NCI-H2227 (cell line): Measurements from ENCODE around the gene SDS.
A peak's percentile ranks its signal among the peaks of the same experiment; 100 is the strongest.

Experiments
- DNase-seq: peaks from one replicate; lab custom pipeline; 2025; ENCODE audit not compliant: unreplicated experiment; lab: John Stamatoyannopoulos, UW

The SDS gene

DNA sequence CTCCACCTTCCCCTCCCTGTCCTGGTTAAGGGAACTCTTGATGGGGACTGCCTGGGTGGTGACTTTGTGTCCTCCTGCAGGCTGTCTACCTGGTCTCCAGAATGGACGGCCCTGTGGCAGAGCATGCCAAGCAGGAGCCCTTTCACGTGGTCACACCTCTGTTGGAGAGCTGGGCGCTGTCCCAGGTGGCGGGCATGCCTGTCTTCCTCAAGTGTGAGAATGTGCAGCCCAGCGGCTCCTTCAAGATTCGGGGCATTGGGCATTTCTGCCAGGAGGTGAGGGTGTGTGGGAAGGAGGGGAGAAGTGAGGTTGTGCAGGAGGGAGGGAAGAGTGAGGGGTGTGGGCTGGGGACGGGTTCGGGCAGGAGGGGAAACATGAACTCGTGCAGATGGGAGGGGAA, 24.2 kb upstream of the SDS start:
- no peak for DNase-seq

DNA sequence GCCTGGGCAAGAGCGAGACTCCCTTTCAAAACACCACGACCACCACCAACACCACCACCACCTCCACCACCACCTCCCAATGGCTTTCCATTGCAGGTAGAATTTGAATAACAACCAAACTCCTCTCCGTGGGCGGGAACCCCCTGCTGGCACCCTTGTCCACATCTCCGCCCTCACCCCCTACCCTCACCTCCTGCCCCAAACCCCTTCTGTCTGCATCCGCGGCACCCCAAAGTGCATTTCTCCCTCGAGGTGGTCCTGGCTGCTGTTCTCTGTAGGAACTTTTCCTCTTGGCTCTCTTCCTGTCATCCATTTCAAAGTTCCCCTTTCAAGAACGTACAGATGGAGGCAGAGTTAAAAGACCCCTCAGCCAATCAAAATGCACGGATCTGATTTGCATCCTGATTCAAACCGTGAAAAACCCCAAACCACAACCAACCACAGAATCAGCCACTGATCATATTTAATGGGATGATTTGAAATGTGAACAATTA, 22.3 kb upstream of the SDS start:
- DNase-seq, result no peak

DNA sequence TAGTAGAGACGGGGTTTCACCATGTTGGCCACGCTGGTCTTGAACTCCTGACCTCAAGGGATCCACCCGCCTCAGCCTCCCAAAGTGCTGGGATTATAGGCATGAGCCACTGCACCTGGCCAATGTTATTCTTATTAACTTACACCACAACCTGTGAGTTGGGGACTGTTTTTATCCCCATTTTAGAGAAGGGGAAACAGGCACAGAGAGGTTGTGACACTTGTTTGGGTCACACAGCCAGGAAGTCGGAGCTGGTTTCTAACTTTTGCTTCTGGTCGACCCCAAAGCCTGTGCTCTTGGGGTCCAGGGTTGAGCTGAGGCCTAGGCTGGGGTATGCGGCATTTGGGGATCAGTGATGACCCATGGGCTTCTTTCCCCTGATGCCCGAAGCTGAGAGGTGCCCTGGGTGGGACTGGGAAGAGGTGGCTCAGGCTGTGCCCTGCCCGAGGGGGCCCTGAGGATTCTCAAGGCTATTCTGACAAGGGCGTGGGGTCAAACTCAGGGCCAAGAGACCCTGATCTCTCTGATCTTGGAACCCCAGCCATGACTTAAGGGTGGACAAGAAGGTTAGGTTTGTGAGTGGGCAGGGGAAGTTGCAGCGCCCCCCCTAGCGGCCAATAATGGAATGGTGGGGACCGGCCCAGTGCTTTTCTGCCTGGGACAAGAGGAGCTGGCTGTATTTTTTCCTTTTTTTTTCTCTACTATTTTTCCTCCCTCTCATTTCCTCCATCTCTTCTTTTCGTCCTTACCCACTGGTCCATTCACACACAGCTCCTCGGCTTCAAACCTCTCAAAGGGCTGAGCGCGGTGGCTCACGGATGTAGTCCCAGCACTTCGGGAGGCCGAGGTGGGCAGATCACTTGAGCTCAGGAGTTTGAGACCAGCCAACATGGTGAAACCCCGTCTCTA, 21.5 kb upstream of the SDS start:
- DNase-seq, result no peak

DNA sequence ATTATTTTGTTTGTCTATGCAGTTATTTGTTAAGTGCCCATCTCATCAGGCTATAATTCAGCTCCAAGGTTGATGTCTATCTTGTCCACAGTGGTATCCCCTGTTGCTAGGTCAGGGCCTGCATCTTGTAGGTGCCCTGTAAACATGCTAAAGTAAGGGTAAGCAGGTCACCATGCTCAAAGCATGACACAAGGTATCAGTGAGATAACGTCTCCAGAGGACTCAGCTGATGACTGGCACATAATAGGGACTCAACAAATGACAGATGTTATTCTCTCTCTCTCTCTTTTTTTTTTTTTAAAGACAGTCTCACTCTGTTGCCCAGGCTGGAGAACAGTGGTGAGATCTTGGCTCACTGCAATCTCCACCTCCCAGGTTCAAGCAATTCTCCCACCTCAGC, 20.8 kb upstream of the SDS start:
- no peak for DNase-seq

DNA sequence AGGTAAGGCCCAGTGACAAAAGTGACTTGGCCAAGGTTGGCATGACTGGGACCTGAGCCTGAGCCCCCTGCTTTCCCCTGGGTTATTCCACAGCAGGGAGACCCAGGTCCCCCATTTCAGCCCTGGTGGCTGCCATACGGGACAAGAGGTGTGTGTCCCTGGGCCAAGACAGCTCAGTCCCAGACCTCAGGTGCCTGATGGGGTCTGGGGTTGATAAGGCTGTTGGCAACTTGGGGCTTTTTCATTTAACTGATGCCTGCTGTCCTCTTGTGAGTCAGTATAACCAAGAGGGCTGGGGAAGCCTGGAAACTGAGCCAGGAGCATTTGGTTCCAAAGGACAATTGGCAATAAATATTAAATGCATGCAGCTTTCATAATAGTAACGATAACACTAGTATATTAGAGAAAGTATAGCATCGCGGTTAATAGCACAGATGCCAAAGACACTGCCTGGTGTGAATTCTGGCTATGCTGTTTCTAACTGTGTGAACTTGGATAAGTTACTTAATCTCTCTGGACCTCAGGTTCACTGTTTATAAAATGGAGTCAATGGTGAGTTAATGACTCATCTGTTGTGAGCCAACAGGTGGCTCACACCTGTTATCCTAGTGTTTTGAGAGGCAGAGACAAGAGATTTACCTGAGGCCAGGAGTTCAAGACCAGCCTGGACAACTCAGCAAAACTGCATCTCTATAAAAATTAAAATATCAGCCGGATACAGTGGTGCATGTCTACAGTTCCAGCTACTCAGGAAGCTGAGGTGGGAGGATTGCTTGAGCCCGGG, 19.4 kb upstream of the SDS start:
- DNase-seq, result no peak

DNA sequence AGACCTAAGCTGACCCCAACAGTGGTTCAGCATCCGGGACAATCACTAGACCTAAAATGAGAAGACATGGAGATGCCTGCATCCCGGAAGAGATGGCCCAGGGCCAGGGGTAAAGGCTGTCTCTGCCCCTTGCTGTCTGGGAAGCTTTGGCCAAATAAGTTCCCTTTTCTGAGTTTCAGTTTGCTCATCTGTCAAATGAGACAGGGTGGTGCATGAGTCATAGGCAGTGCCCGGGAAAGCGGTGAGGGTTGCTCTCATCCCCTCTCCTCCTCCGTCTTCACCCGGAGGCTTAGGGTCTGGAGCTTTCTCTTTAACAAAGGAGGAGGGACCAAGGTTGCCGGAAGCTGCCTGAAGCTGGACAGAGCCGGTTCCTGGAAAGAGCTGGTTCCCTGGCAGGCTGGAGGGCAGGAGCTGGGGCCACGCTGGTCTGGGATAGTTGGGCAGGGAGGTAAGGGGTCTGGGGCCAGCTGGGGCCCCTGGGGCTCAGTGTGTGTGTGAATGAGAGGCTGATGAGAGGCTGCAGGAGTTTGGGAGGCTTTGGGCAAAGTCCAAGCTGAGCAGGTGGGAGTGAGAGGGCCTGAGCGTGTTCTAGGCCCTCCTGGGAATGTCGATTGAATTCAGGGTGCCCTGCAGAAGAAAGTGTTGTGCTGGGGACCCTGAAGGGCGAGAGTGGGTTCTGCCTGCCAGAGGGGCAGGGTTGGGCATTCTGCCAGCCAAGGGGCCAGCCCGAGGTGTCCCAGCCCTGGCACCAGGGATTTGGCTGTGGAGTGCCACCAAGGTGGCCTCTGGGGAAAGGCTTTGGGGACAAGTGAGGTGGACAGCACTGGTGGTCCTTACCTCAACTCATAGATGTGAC, 18.6 kb upstream of the SDS start, which contains the start of gene SDSL:
Gene SDSL (plus strand): TSS at position 351 of the 856 bp plus-strand sequence. CDS start 5,603 bp downstream, outside the sequence.
- DNase-seq, result peak; percentile 72

DNA sequence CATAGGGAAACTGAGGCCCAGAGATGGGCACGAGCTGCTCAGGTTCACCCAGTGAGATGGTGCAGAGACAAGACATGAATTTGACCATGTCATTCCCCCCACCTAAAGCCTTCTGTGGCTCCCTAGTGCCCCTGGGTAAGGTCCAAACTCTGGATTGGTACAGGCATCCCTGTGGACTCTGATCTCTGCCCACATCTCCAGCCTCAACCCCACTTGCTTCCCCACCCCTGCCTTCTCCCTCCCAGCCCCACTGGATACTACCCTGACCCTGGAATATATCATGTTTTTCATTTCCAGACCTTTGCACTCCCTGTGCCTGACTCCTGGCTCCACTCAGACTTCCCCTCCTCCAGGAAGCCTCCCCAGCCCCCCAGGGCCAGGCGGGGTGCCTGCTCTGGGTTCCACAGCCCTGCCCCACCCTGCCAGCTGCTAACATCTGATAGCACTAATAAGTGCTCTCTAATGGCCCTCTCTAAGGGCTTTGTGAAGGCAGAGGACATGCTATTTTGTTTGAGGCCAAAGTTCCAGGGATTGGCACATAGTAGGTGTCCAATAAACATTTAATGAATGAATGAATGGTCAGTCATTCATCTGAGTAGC, 17.4 kb upstream of the SDS start:
- no peak for DNase-seq

DNA sequence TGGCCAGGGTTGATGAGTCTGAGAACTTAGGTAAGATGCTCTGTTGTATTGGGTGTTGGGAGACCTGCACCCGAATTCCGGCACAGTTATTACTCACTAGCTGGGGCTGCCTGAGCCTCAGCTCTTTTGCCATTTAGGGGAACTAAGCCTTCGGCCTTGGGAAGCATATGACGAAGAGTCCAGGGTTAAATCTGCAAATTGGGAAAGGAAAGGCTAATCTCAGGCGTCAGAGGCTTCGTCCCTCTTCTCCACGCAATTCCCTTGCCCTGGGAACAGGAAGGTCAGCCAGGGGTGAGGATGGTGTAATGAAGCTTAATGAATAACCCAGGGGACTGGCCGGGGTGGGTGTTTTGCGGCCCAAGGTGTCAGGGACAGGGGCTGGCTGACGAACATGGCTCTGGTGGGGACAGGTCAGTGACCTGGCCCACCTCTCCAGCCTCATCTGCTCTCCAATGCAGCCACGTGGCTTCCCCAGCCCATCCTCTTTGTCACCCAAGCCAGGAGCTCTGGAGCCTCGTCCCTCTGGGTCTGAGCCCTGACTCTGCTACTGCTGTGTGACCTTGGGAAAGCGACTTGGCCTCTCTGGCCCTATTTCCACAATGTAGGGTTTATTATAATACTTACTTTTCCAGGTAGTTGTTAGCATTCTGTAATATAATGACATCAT, 14.7 kb upstream of the SDS start:
- DNase-seq, result no peak

DNA sequence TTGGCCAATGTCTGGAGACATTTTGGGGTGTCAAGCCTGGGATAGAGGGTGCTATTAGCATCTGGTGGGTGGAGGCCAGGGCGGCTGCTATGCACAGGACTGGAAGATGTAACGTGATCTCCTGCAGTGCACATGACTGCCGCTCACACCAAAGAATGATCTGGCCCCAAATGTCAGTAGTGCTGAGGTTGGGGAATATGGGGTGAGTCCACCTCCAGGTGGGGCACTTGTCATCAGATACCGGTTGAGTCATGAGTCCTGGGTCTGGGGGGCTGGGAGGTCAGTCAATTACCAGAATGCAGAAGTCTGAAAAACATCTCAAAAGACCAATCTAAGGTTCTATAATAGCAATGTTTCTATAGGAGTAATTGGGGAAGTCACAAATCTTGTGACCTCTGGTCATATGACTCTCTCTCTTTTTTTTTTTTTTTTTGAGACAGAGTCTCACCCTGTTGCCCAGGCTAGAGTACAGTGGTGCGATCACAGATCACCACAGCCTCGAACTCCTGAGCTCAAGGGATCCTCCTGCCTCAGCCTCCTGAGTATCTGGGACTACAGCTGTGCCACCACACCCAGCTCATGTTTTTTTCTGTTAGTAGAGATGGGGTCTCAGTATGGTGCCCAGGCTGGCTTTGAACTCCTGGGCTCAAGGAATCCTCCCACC, 12.5 kb upstream of the SDS start:
- no peak for DNase-seq

DNA sequence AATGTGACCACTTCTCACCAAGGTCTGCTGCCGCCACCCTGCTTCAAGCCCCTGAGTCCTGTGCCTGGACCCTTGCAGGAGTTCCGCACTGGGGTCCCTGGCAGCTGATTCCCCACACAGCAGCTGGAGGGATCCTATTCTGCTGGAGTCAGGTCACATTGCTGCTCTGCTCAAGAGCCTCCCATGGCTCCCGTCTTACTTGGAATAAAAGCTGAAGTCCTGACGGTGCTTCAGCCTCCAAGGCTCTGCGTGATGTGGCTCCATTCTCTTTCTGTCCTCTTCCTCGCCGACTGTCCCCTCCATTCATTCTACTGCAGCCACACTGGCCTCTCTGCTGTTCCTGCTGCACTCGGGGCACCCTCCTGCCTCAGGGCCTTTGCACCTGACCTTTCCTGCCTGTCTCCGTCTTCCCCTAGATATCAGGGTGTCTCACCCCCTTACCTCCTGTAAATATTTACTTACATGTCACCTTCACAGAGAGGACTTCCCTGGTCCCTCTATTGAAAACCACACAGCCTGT, 10.9 kb upstream of the SDS start:
- no peak for DNase-seq

DNA sequence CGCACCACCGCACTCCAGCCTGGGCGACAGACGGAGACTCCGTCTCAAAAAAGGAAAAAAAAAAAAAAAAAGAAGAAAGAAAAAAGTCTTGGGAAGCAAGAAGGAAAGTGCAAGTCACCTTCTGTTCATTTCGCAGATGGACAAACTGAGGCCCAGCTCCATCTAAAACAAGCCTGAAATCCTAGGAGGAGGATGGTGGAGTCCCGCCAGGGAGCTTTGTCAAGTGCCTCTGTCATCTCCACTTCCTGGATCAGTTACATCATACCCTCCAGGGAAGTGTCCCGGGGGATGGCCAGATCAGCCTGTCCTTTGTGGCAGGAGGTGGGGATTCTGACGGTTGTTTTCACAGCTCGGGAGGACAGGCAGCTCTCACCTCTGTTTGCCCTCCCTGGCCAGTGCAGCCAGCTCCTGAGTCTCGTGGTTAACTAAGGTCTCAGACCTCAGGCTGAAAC, 9.8 kb upstream of the SDS start:
- no peak for DNase-seq

DNA sequence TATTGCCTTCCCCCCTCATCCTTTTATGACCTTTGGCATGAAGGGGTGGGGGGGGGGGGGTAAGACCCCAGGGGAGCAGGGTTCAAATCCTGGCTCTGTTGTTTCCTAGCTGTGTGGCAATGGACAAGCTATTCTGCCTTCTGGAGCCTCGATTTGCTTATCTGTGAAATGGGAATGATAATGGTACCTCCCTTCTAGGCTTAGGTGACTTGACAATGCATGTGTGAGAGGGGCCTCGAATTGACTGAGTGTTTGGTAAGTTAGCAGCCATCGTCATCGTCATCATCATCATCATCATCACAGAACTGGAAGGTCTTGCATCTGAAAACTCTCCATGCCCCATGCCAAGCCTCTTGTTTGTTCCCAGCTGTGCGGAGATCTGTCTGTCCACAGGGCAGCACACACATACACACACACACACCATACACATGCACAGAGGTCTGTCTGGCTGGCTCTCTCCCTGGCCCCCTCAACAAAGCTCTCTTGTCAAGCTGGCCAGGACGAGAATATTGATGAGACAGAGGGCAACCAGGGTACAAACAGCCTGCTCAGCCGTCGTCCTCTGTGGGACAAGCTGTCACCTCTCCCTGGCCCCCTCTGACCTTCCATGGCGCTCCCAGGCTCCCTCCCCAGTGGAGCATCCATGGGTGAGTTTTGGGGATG, 5.9 kb upstream of the SDS start:
- DNase-seq, result no peak

DNA sequence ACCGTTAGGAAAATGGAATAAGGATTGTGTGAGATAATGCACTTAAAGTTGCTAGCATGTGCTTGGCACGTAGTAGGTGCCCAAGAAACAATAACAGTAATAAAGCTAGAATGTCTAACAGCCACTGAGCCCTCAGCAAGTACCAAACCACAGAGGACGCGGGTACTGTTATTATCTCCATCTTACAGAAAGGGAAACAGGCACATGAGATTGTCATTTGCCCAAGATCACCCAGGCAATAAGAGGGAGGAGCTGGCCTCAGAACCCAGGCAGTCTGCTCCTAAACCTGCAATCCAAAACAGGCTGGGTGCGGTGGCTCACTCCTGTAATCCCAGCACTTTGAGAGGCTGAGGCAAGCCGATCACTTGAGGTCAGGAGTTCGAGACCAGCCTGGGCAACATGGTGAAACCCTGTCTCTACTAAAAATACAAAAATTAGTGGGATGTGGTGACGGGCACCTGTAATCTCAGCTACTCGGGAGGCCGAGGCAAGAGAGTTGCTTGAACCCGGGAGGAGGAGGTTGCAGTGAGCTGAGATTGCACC, 5.1 kb upstream of the SDS start:
- no peak for DNase-seq

DNA sequence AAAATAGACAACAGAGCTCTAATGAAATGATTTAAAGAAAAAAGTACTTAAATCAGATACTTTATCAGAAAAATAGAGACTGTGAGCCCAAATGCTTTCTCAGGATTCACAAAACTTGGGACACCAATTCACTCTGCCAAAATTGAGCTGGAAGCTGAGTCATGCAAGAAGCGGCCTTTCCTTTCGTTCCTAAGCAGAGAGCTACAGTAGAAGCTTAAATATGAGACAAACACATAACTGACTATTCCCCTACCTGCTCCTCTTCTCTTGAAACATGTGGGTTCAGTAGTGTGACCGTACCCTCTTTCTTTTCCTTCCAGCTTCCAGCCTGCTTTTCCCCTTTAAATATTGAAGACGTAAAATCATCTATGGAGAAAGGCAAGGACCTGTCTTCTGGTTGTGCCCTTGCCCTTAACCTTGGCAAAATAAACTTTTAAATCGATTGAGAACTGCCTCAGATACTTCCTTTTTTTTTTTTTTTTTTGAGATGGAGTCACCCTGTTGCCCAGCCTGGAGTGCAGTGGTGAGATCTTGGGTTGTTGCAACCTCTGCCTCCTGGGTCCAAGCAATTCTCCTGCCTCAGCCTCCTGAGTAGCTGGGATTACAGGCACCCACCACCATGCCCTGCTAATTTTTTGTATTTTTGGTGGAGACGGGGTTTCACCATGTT, 4.4 kb upstream of the SDS start:
- no peak for DNase-seq

DNA sequence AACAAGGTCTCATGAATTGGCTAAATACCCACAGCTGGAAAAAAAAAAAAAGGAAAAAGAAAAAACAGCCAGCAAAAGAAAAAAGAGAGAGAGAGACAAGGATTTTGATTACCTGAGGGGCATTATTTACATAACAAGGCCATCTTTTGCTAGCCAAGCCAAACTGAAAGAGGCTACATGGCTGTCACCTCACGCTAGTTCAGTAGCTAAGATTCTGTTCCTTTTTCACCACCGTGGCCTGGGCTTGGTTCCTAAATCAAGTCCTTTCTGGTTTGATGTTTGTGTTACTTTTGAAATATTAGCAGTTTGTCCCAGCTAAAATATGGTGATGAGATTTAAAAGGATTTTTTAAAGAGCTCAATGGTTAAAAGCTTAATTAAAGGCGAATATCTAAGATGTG, 2.0 kb upstream of the SDS start:
- no peak for DNase-seq

DNA sequence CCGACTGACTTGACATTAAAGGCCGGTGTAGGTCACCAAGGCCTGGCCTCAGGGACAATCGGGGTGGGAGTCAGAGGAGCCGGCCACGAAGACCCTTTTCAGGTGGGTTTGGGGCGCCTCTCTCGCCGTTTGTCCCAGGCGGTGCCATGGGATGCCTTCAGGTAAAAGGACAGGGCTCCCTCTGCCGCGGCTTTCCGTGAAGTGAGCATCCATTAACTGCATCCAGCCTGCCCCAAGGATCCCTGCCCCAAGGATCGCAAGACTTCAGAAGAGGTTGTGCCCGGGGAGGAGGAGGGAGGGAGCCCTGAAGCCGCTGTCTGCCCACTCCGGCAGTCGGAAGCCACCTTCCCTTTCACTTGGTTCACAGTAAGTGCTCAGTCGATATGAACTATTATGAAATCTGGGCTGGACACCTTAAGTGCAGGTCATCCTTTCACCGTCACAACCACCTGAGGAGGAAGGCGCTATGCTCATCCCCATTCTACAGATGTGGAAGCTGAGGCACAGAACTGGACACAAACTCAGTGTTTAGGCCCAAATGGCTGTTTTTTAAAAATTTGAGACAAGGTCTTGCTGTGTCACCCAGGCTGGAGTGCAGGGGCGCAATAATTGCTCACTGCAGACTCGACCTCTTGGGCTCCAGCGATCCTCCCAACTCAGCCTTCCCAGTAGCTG, 964 bp downstream of the SDS start:
- no peak for DNase-seq
